IgD-negative memory B cell (primary cell): ENCODE results near the gene PTK6. TPM values are rescaled to one million over a fixed set of nuclear protein-coding genes. Genes with fewer than 3 reads are reported as not detected.

ENCODE experiments used
- H3K27ac Mint-ChIP-seq, 3 donors: one replicate each; pipeline ENCODE4 v1.8.0; 2020 to 2022; ENCODE audit warnings: mild to moderate bottlenecking in 3 of 3, mixed read lengths in 3 of 3, moderate library complexity in 1 of 3
- H3K27me3 Mint-ChIP-seq: one replicate; pipeline ENCODE4 v1.8.0; 2021; ENCODE audit warnings: mixed read lengths
- H3K36me3 Mint-ChIP-seq: one replicate; pipeline ENCODE4 v1.8.0; 2020; ENCODE audit warnings: mild to moderate bottlenecking, mixed read lengths
- H3K4me1 Mint-ChIP-seq, 3 donors: one replicate each; pipeline ENCODE4 v1.8.0; 2020 to 2022; ENCODE audit warnings: mixed read lengths in 3 of 3, mild to moderate bottlenecking in 1 of 3
- H3K4me3 Mint-ChIP-seq, 4 donors: one replicate each; pipeline ENCODE4 v1.8.0; 2020 to 2022; ENCODE audit warnings: mild to moderate bottlenecking in 4 of 4, mixed read lengths in 4 of 4, moderate library complexity in 3 of 4
- H3K9me3 Mint-ChIP-seq, 3 donors: one replicate each; pipeline ENCODE4 v1.8.0; 2020 to 2021; ENCODE audit warnings: mixed read lengths in 3 of 3, mild to moderate bottlenecking in 1 of 3
- polyA plus RNA-seq: library from polyadenylated mRNA; unstranded; fragments of 300-500 nt; fragmentation: Illumina TruSeq; gene quantifications from one replicate; pipeline ENCODE4 v1.2.3, GENCODE V29; 2021

Gene PTK6
- polyA plus RNA-seq, 1 donor from 2014 or later = 1.3 TPM

DNA sequence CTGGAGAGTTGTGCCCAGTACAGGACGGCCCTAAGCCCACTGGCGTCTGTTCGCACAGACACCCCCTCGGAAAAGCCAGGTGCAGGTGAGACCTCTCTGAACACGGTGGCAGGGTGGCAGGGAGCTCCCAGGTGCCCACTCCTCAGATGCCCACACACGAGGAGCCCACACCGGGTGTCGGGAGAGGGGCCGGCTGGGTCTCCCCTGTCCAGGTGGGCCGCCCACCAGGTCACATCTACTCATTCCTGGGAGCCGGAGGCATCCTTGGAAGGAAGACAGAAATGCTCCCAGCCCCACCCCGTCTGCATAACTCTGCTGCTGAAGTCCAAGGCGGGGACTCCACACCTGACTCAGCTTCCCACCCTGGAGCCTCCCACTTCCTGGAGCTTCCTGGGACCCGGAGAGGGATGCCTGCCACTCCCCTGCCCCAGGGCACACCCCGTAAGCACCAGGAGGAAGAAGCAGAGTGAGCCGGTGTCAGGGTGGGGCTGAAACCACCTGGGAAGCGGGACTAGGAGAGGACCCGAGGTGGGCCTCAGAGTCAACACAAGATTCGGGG is 7.9 kb upstream of the PTK6 start:
- H3K4me1 Mint-ChIP-seq = peaks cover 14 to 28% (median 21%) of the 10 kb centered on the region in 3 donors
- no peaks in the 10 kb centered on the region for H3K9me3 Mint-ChIP-seq
- H3K4me3 Mint-ChIP-seq = peak overlapping the region in 3 of 4 donors; percentile 69 to 83 (median 79)
- peak overlapping the region in 2 of 3 donors; percentile 90 to 92 for H3K27ac Mint-ChIP-seq
- peaks cover 12% of the 10 kb centered on the region for H3K27me3 Mint-ChIP-seq
- peaks cover 3% of the 10 kb centered on the region for H3K36me3 Mint-ChIP-seq

DNA sequence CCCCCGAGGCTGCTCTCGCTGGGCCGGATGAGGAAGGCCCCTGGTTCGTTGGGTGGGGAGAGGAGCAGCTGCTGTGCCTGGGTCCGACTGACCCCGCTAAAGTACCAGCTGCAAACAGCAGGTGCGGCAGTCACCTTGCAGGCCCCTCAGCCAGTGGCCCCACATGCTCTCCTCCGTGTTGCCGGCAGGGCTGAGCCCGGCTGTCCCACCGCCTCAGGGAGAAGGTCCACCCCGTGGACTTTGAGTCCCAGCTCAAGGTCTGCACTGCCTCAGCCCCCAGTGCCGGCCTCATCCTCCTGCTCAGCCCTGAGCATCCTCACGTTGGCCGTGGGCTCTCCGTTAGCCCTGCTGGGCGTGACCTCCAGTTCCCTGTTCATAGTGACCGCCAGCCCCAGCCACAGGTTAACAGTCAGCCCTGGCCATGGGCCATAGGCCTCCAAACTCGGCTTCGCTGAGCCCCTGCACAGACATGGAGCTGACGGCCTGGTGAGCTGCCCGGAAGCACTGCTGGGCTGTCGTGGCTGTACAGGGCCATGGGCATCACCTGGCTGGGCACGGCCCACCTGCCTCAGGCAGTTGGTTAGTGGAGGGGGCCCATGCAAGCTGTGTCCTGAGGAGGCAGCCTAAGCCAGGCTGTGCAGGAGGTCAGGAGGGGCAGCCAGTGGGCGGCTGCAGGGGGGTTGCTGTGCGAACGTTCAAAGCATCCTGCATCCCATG is 7.2 kb upstream of the PTK6 start:
- H3K9me3 Mint-ChIP-seq = no peaks in the 10 kb centered on the region
- peaks cover 10% of the 10 kb centered on the region for H3K27me3 Mint-ChIP-seq
- H3K36me3 Mint-ChIP-seq = peaks cover 3% of the 10 kb centered on the region
- H3K4me1 Mint-ChIP-seq = peaks cover 11 to 26% (median 21%) of the 10 kb centered on the region in 3 donors
- peak overlapping the region in 1 of 4 donors; percentile 70 for H3K4me3 Mint-ChIP-seq
- peak overlapping the region in 2 of 3 donors; percentile 53 to 77 for H3K27ac Mint-ChIP-seq

- Mint-ChIP-seq H3K4me3 (peak overlapping the region in 2 of 4 donors; percentile 12 to 70), H3K36me3 (peaks cover 3% of the 10 kb centered on the region), H3K9me3 (no peaks in the 10 kb centered on the region), H3K27me3 (peaks cover 9% of the 10 kb centered on the region), H3K27ac (peak overlapping the region in 2 of 3 donors; percentile 53 to 77), H3K4me1 (peaks cover 10 to 26% (median 21%) of the 10 kb centered on the region in 3 donors)
Measured at GRCh38 chr20:63543733-63544132, 6.6 kb upstream of the PTK6 start.

GRCh38 chr20:63543131-63543530 is 6.0 kb upstream of the PTK6 start:
- H3K4me1 Mint-ChIP-seq = peaks cover 10 to 26% (median 21%) of the 10 kb centered on the region in 3 donors
- peak overlapping the region; percentile 77 to 90 (median 81) for H3K27ac Mint-ChIP-seq
- peak overlapping the region; percentile 64 to 87 (median 76) for H3K4me3 Mint-ChIP-seq
- H3K27me3 Mint-ChIP-seq = peaks cover 7% of the 10 kb centered on the region
- peaks cover 3% of the 10 kb centered on the region for H3K36me3 Mint-ChIP-seq
- no peaks in the 10 kb centered on the region for H3K9me3 Mint-ChIP-seq

- Mint-ChIP-seq H3K27me3 (peaks cover 7% of the 10 kb centered on the region), H3K9me3 (no peaks in the 10 kb centered on the region), H3K4me3 (peak overlapping the region; percentile 64 to 87 (median 76)), H3K4me1 (peaks cover 10 to 26% (median 21%) of the 10 kb centered on the region in 3 donors), H3K36me3 (peaks cover 3% of the 10 kb centered on the region), H3K27ac (peak overlapping the region; percentile 77 to 90 (median 81))
Measured at GRCh38 chr20:63542696-63543095, 5.5 kb upstream of the PTK6 start.

- Mint-ChIP-seq H3K27ac (peak overlapping the region; percentile 77 to 94 (median 81)), H3K36me3 (peaks cover 3% of the 10 kb centered on the region), H3K9me3 (no peaks in the 10 kb centered on the region), H3K4me1 (peaks cover 10 to 26% (median 23%) of the 10 kb centered on the region in 3 donors), H3K27me3 (peaks cover 7% of the 10 kb centered on the region), H3K4me3 (peak overlapping the region; percentile 64 to 87 (median 82))
Measured at GRCh38 chr20:63542031-63542559, 4.9 kb upstream of the PTK6 start.

DNA sequence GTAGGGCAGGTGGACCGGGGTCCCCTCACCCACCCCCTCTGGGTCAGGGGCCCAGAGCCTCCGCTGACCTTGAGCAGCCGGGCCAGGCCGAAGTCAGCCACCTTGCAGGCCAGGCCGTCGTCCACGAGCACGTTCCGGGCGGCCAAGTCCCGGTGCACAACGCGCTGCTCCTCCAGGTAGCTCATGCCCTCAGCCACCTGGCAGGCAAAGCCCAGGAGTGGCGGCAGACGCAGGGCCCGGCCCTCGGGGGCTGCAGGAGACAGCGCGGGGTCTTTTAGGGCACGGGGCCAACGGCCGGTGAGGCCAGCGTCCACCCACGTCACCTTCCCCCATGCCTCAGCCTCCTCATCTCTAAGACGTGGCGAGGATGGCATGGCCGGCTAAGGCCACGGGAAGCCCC is 4.2 kb upstream of the PTK6 start:
- peak overlapping the region in 1 of 4 donors; percentile 85 for H3K4me3 Mint-ChIP-seq
- H3K4me1 Mint-ChIP-seq = peaks cover 10 to 25% (median 21%) of the 10 kb centered on the region in 3 donors
- peaks cover 4% of the 10 kb centered on the region for H3K27me3 Mint-ChIP-seq

GRCh38 chr20:63540417-63541186 is 3.4 kb upstream of the PTK6 start:
- Mint-ChIP-seq H3K27ac (peak overlapping the region; percentile 53 to 77 (median 59)), H3K4me3 (no peak overlapping the region), H3K4me1 (peaks cover 4 to 22% (median 19%) of the 10 kb centered on the region in 3 donors)

More for the DNA sequence above, 4.2 kb upstream of the PTK6 start:
- Mint-ChIP-seq H3K36me3 (peaks cover 3% of the 10 kb centered on the region), H3K9me3 (no peaks in the 10 kb centered on the region), H3K27ac (peak overlapping the region in 2 of 3 donors; percentile 77)

DNA sequence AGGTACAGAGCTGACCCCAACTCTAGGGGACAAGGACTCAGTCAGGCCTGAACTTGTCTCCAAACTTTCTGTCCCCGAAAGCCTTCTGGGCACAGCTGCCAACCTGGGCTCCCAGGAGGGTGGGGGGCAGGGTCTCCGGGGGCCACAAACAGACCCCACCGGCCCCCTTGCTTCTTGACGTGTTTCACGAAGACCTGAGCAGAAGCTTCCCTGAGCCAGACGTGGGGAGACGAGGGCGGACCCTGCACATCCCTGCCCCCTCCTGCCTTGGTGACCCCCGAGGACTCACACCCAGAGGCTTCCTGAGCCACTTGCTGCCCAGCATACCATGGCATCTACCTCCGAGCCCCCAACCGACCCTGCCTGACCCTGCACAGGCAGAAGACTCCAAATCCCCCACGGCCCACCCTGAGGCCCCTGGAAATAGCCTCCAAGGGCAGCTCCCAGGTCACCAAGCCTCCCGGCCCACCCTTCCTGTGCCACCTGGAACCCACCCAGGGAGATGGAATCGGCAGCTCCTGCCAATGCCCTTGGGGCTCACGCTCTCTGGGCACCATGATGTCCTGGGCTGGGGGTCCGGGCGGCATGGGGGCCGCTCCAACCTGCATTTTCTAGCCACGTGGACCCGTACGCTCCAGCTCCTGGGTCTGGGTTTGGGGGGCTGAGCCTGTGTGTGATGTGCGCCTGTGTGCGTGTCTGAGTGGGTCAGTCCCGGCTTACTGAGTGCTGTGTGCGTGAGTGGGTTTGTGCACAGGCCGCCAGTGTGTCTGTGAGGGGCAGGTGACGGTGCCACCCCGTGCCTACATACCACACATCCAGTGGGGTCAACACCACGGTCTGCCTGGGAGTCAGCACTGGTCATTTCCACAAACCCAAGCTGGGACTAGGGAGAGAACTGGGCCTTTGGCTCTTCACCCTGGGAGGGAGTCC is 2.5 kb upstream of the PTK6 start:
- Mint-ChIP-seq H3K4me3 (no peak overlapping the region), H3K27ac (peak overlapping the region in 2 of 3 donors; percentile 35 to 53), H3K36me3 (peaks cover 4% of the 10 kb centered on the region), H3K9me3 (no peaks in the 10 kb centered on the region), H3K27me3 (peaks cover 4% of the 10 kb centered on the region), H3K4me1 (peaks cover 0 to 16% (median 14%) of the 10 kb centered on the region in 3 donors)

More at GRCh38 chr20:63540417-63541186, 3.4 kb upstream of the PTK6 start:
- Mint-ChIP-seq H3K27me3 (peaks cover 4% of the 10 kb centered on the region), H3K9me3 (no peaks in the 10 kb centered on the region), H3K36me3 (peaks cover 3% of the 10 kb centered on the region)

- H3K4me3 Mint-ChIP-seq = no peak overlapping the region
- H3K9me3 Mint-ChIP-seq = no peaks in the 10 kb centered on the region
- peak overlapping the region in 2 of 3 donors; percentile 35 to 45 for H3K27ac Mint-ChIP-seq
- peaks cover 4% of the 10 kb centered on the region for H3K36me3 Mint-ChIP-seq
- H3K27me3 Mint-ChIP-seq = peaks cover 4% of the 10 kb centered on the region
- H3K4me1 Mint-ChIP-seq = peaks cover 0 to 16% (median 11%) of the 10 kb centered on the region in 3 donors
Measured at GRCh38 chr20:63539092-63539430, 1.9 kb upstream of the PTK6 start.

DNA sequence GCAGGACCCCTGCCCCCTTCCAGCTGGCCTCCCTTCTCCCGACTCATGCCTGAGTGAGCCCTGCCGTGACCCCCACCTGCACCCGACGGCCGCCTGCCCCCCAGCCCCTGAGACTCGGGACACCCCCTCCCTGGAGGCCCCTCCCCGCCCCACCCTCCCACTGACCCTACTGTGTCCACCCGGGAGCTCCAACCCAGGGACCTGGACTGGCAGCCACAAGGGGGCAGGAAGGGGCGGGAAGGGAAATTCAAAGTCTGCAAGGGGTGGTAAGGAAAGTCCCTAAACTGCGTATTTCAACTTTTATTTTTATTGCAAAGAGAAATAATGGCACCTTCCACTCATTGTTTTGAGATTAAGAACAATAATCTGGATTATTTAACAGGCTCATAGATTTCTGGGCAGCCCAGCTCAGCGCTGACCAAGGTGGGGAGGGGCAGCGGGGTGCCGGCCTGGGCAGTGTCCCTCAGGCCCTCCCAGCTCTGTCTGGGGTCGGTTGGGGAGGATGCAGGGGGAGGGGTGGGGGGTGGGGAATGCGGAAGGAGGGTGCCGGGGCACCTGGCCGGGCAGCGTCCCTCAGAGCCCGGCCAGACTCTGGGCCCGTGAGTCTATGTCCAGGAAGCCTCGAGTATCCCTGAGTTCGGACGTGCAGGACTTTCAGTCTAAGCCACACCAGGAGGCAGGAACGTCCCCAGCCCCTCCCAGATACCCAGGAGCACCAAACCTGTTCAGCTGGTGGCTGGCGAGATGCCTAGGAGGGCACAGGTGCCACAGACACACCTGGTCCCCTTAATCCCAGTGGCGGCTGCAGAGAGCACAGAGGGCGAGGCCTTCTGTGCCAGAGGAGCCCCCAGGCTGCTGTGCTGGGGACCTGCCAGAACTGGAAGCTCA is 1.3 kb upstream of the PTK6 start:
- Mint-ChIP-seq H3K27me3 (peaks cover 1% of the 10 kb centered on the region), H3K27ac (peak overlapping the region; percentile 77 to 89 (median 80)), H3K4me3 (peak overlapping the region; percentile 58 to 92 (median 82)), H3K9me3 (no peaks in the 10 kb centered on the region), H3K36me3 (peaks cover 1% of the 10 kb centered on the region), H3K4me1 (peaks cover 0 to 11% (median 7%) of the 10 kb centered on the region in 3 donors)

DNA sequence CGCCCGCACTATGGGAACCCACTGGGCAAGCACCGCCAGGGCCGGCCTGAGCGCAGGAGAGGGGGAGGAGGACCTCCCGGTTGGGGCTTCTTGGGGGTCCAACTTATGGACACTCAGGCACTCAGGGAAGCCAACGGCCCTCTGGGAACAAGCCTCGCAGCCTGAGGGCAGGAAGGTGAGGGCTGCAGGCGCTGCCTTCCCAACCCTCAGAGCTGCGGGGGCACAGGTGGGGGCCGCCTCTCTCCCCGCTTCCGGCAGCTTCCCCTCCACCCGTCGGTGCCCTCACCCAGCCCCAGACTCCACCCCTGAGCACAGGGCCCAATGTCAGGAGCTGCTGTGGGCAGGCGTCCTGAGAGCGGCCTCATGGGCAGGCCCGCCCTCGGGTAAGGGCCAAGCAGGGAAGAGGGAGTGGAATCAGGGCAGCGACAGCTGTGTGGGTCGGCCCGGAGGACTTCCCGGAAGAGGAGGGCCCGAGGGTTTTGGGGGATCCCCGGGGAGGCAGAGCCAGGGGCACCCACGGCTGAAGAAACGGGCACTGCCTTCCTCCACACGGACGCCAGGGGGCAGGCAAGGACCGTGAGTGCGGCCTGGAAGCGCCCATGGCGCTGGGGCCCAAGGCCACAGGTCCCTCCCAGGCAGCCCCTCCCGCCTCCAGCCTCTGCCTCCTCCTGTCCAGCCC is 488 bp upstream of the PTK6 start:
- Mint-ChIP-seq H3K36me3 (peaks cover 1% of the 10 kb centered on the region), H3K27me3 (peaks cover under 1% of the 10 kb centered on the region), H3K27ac (peak overlapping the region; percentile 39 to 89 (median 77)), H3K4me1 (peaks cover 0 to 10% (median 7%) of the 10 kb centered on the region in 3 donors), H3K9me3 (no peaks in the 10 kb centered on the region), H3K4me3 (peak overlapping the region; percentile 58 to 92 (median 82))
